ENCODE results near the gene NRBF2. TPM values are rescaled to one million over a fixed set of nuclear protein-coding genes. Genes with fewer than 3 reads are reported as not detected.
A peak's percentile ranks its signal among the peaks of the same experiment; 100 is the strongest.

NRBF2 gene
- total and polyA plus RNA-seq, 9 of the 15 experiments (the other 6 are each of a cell fraction or from before 2014, with no cell fraction given), result 20.8 to 52.1 (median 30.5) TPM

DNA sequence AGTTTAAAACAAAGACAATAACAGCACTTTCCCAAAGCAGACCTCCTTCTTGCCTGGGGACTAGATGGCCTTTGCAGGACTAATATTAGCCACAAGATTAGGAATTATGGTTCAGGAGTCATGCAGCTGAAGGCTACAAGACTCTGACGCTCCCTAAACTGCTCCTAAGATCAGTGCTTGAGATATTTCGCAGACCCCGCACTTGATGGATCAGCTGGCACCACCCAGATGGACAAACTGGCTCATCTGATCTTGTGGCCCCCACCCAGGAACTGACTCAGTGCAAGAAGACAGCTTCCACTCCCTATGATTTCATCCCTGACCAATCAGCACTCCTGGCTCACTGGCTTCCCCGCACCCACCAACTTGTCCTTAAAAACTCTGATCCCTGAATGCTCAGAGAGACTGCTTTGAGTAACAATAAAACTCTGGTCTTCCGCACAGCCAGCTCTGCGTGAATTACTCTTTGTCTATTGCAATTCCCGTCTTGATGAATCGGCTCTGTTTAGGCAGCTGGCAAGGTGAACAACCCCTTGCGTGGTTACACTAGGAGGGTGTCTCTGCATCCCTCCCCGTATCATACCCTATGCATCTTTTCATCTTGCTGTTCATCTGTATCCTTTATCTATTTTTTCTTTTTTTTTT is 26.9 kb upstream of the NRBF2 start (continued):
- TF ChIP-seq MTF1 (CRISPR knock-in tag; IDR thresholded peaks at IDR 0.05; ENCODE audit: borderline replicate concordance) (no peak), ZNF717 (CRISPR knock-in tag; IDR thresholded peaks at IDR 0.05) (no peak), NRF1 (conservative IDR thresholded peaks at IDR 0.05 in 1 of 2, IDR thresholded peaks at IDR 0.05 in 1 of 2) (0 out of 4 replicates have a peak, but pooled peaks of 1 of the 2 experiments have one; percentile 15), PML (IDR thresholded peaks at IDR 0.05; ENCODE audit: low read length) (no peak), PTRF (tag; IDR thresholded peaks at IDR 0.05) (no peak), ZNF3 (CRISPR knock-in tag; IDR thresholded peaks at IDR 0.05) (no peak), MTA1 (IDR thresholded peaks at IDR 0.05; ENCODE audit: borderline replicate concordance) (no peak), SMAD1 (IDR thresholded peaks at IDR 0.05; ENCODE audit: low read depth, low read length, partially characterized antibody) (peak; percentile 10), IFI16 (CRISPR knock-in tag; IDR thresholded peaks at IDR 0.05) (no peak), RB1 (IDR thresholded peaks at IDR 0.05; ENCODE audit: low read depth) (no peak), POLR2AphosphoS2 (IDR thresholded peaks at IDR 0.05; ENCODE audit: low read length) (no peak), HDAC8 (tag; IDR thresholded peaks at IDR 0.05) (no peak), PTTG1 (tag; IDR thresholded peaks at IDR 0.05; ENCODE audit: low read depth) (no peak), OTX1 (CRISPR knock-in tag; IDR thresholded peaks at IDR 0.05) (no peak), NR3C1 (CRISPR knock-in tag; IDR thresholded peaks at IDR 0.05) (no peak), ZFP36 (IDR thresholded peaks at IDR 0.05; ENCODE audit: low read depth, low read length, partially characterized antibody) (no peak), SMARCA4 (IDR thresholded peaks at IDR 0.05) (peak; percentile 34; the same call in 1 of the 2 replicates), NR2C1 (IDR thresholded peaks at IDR 0.05) (no peak), NR2C1 (tag; IDR thresholded peaks at IDR 0.05) (no peak)
- TF ChIP-seq, protein P1, sequence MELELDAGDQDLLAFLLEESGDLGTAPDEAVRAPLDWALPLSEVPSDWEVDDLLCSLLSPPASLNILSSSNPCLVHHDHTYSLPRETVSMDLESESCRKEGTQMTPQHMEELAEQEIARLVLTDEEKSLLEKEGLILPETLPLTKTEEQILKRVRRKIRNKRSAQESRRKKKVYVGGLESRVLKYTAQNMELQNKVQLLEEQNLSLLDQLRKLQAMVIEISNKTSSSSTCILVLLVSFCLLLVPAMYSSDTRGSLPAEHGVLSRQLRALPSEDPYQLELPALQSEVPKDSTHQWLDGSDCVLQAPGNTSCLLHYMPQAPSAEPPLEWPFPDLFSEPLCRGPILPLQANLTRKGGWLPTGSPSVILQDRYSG (tag; conservative IDR thresholded peaks at IDR 0.05; ENCODE audit: low read depth), result no peak
- TF ChIP-seq, protein P2, sequence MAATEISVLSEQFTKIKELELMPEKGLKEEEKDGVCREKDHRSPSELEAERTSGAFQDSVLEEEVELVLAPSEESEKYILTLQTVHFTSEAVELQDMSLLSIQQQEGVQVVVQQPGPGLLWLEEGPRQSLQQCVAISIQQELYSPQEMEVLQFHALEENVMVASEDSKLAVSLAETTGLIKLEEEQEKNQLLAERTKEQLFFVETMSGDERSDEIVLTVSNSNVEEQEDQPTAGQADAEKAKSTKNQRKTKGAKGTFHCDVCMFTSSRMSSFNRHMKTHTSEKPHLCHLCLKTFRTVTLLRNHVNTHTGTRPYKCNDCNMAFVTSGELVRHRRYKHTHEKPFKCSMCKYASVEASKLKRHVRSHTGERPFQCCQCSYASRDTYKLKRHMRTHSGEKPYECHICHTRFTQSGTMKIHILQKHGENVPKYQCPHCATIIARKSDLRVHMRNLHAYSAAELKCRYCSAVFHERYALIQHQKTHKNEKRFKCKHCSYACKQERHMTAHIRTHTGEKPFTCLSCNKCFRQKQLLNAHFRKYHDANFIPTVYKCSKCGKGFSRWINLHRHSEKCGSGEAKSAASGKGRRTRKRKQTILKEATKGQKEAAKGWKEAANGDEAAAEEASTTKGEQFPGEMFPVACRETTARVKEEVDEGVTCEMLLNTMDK (IDR thresholded peaks at IDR 0.05; ENCODE audit: borderline replicate concordance, insufficient read depth, low read depth, low read length, poor library complexity, severe bottlenecking), result no peak
- TF ChIP-seq, protein P3, sequence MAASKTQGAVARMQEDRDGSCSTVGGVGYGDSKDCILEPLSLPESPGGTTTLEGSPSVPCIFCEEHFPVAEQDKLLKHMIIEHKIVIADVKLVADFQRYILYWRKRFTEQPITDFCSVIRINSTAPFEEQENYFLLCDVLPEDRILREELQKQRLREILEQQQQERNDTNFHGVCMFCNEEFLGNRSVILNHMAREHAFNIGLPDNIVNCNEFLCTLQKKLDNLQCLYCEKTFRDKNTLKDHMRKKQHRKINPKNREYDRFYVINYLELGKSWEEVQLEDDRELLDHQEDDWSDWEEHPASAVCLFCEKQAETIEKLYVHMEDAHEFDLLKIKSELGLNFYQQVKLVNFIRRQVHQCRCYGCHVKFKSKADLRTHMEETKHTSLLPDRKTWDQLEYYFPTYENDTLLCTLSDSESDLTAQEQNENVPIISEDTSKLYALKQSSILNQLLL (CRISPR knock-in tag; IDR thresholded peaks at IDR 0.05; ENCODE audit: borderline replicate concordance), result no peak
- TF ChIP-seq, protein P4, sequence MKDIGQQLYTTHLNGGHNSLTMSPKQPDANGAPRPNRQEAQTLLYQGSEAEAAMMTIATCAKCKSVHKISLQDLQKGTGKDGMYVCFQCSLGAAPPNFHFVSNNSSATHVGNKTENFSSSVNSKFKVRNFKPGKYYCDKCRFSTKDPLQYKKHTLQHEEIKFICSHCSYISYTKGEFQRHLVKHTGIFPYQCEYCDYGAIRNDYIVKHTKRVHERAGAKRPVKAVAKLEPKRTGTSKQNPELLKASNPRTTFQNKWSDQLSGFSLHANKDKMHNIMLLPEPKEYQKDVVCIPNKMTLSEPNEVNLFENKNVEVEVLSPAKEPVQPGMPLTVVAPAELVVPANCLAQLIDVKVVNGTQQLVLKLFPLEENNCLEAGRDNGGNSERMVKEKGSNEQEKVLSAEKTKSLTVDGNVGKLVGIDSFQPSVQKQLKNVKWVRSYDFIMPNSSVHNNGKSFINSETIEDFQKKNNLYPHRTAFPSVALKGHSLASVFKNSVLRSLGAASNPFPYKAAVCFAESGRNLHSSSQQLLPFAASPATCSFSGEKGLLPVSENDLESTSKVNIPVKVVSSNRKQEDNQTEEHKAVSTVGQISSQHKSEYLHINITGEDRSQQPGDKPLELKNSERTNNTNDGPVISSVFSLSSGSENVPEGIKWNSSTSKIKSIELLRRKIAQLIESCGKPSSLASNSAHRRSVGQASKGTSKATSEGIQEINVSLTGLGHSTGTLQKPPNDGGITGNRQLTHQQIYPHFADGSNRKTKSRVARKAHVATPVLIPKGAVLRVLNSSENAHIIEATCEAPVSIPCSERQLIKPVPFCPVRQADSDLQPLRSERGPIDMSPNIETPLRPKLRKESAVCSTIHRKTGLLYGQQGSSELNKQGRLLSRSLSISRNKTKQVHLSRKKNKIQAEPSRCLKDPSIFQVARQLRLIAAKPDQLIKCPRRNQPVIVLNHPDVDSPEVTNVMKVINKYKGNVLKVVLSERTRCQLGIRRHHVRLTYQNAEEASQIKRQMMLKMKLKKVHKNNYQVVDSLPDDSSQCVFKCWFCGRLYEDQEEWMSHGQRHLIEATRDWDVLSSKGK (CRISPR knock-in tag; IDR thresholded peaks at IDR 0.05), result no peak
